Measurements from ENCODE around the gene DOK5. TPM values are rescaled to one million over a fixed set of nuclear protein-coding genes. Genes with fewer than 3 reads are reported as not detected.

DOK5 gene
- total RNA-seq, 1 experiment from 2014 or later = 4.9 TPM

DNA sequence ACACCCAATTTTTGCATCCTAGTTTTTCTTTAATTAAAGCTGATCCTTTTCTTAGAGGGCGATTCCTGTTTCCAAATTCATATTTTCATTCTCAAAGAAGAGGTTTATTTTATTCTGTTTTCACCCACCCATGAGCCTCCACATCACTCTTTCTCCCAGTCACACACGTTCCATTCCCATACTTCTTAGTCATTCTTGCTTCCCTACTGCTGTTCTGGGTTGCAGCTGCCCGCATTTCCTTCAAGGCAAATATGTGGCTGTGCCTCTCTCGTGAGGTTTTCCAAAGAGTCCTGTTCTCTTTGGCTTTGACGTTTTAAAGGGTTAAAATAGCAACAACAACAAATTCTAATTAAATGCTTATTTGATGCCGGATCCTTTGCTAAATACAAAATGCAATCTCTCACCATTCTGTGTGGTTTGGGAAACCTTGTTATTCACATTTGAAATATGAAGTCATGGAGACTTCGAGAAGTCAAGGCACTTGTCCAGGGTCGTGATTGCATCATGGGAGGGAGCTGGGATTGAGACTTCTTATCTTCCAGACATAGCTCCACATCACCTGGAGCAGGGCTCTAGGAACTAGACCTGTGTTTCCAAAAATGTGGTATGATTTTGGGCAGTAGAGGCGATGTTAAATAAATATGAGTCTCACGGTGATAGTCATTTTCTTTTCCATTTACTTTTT lies 126.6 kb downstream of the DOK5 start:
- CTCF ChIA-PET = no interaction called here
- intact Hi-C loops (cut with micrococcal nuclease; ENCODE audit: unreplicated experiment) = no loop called here

DNA sequence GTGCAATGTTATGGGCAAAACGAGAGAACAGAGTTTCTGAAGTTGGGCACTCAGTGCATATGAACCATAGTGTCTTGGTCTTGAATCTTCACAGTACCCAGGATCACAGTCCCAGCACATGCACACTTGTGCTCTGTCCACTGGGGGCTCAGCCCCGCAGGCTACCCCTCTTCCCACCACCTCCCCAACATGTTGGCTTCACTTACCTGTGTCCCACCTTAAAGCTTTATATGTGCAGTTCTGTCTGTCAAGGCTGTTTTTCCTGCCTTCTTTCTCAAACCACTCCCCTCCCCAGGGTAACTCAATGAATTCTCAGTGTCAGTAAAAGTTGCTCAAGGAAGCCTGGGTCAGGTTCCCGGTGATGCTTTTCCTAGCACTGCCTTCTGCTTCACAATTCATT lies 129.9 kb downstream of the DOK5 start:
- Histone ChIP-seq H3K4me3 (ENCODE audit: low read depth, low read length, poor library complexity, severe bottlenecking) (no peak overlapping the region), H3K4me1 (ENCODE audit: insufficient read depth, low read length, poor library complexity, severe bottlenecking) (no peaks in the 10 kb centered on the region), H3K27ac (ENCODE audit: low read depth, low read length, poor library complexity, severe bottlenecking) (no peak overlapping the region), H3K36me3 (ENCODE audit: insufficient read depth, low read length, poor library complexity, severe bottlenecking) (no peaks in the 10 kb centered on the region), H3K9me3 (ENCODE audit: low read depth, low read length, poor library complexity, severe bottlenecking) (no peaks in the 10 kb centered on the region), H3K27me3 (replicated peaks; ENCODE audit: insufficient read depth, low read depth, low read length, poor library complexity) (no peaks in the 10 kb centered on the region)
- intact Hi-C loops (cut with micrococcal nuclease; ENCODE audit: unreplicated experiment) = no loop called here
- DNase-seq (ENCODE audit: low spot score) = no peak
- POLR2A ChIA-PET (ENCODE audit: low non-redundant PET) = no interaction called here
- CTCF ChIA-PET = no interaction called here
- TF ChIP-seq EZH2 (IDR thresholded peaks at IDR 0.05; ENCODE audit: borderline replicate concordance, low read depth, low read length, poor library complexity, severe bottlenecking) = no peak
- TF ChIP-seq, protein P1, sequence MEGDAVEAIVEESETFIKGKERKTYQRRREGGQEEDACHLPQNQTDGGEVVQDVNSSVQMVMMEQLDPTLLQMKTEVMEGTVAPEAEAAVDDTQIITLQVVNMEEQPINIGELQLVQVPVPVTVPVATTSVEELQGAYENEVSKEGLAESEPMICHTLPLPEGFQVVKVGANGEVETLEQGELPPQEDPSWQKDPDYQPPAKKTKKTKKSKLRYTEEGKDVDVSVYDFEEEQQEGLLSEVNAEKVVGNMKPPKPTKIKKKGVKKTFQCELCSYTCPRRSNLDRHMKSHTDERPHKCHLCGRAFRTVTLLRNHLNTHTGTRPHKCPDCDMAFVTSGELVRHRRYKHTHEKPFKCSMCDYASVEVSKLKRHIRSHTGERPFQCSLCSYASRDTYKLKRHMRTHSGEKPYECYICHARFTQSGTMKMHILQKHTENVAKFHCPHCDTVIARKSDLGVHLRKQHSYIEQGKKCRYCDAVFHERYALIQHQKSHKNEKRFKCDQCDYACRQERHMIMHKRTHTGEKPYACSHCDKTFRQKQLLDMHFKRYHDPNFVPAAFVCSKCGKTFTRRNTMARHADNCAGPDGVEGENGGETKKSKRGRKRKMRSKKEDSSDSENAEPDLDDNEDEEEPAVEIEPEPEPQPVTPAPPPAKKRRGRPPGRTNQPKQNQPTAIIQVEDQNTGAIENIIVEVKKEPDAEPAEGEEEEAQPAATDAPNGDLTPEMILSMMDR (conservative IDR thresholded peaks at IDR 0.05; ENCODE audit: low read depth, low read length) = no peak
- no TSS peak for BruUV-seq (replicated peaks)

More for the DNA sequence above, 126.6 kb downstream of the DOK5 start:
- H3K4me1 ChIP-seq (ENCODE audit: insufficient read depth, low read length, poor library complexity, severe bottlenecking) = no peaks in the 10 kb centered on the region
- H3K9me3 ChIP-seq (ENCODE audit: low read depth, low read length, poor library complexity, severe bottlenecking) = no peaks in the 10 kb centered on the region
- H3K4me3 ChIP-seq (ENCODE audit: low read depth, low read length, poor library complexity, severe bottlenecking) = no peak overlapping the region
- BruUV-seq (replicated peaks) = no TSS peak
- no peaks in the 10 kb centered on the region for H3K27me3 ChIP-seq (replicated peaks; ENCODE audit: insufficient read depth, low read depth, low read length, poor library complexity)
- no peak overlapping the region for H3K27ac ChIP-seq (ENCODE audit: low read depth, low read length, poor library complexity, severe bottlenecking)
- POLR2A ChIA-PET (ENCODE audit: low non-redundant PET) = no interaction called here
- no peak for DNase-seq (ENCODE audit: low spot score)
- TF ChIP-seq EZH2 (IDR thresholded peaks at IDR 0.05; ENCODE audit: borderline replicate concordance, low read depth, low read length, poor library complexity, severe bottlenecking) = no peak
- TF ChIP-seq, protein P1 (conservative IDR thresholded peaks at IDR 0.05; ENCODE audit: low read depth, low read length) = no peak
- no peaks in the 10 kb centered on the region for H3K36me3 ChIP-seq (ENCODE audit: insufficient read depth, low read length, poor library complexity, severe bottlenecking)

DNA sequence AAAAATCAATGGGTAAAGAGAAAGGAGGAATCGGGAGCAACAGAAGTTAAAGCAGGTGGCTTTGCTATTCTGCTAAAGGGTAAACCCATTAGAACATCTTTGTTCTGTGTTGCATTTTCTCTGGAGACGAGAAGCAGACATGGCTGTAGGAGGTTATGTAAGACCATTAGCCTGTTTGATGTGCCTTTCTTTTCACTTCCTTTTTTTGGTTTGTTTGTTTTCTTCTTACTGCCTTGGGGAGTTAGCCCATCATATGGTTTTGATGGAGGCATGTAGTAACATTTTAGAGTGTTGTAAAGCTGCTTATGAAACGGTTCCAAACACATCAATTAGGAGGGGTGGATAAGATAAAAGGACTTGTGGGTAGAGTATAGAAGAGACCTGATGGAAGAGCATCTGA lies 131.0 kb downstream of the DOK5 start:
- TF ChIP-seq, protein P1 (conservative IDR thresholded peaks at IDR 0.05; ENCODE audit: low read depth, low read length) = no peak
- no peak for TF ChIP-seq EZH2 (IDR thresholded peaks at IDR 0.05; ENCODE audit: borderline replicate concordance, low read depth, low read length, poor library complexity, severe bottlenecking)
- intact Hi-C loops (cut with micrococcal nuclease; ENCODE audit: unreplicated experiment) = no loop called here
- no TSS peak for BruUV-seq (replicated peaks)
- no peak overlapping the region for H3K4me3 ChIP-seq (ENCODE audit: low read depth, low read length, poor library complexity, severe bottlenecking)
- ChIA-PET POLR2A (ENCODE audit: low non-redundant PET) (no interaction called here), CTCF (no interaction called here)
- H3K9me3 ChIP-seq (ENCODE audit: low read depth, low read length, poor library complexity, severe bottlenecking) = no peaks in the 10 kb centered on the region
- DNase-seq (ENCODE audit: low spot score) = no peak
- no peaks in the 10 kb centered on the region for H3K27me3 ChIP-seq (replicated peaks; ENCODE audit: insufficient read depth, low read depth, low read length, poor library complexity)
- H3K36me3 ChIP-seq (ENCODE audit: insufficient read depth, low read length, poor library complexity, severe bottlenecking) = no peaks in the 10 kb centered on the region
- H3K27ac ChIP-seq (ENCODE audit: low read depth, low read length, poor library complexity, severe bottlenecking) = no peak overlapping the region
- H3K4me1 ChIP-seq (ENCODE audit: insufficient read depth, low read length, poor library complexity, severe bottlenecking) = no peaks in the 10 kb centered on the region

Measured in A673 (cell line).